K562 (cell line): ENCODE data around the gene HIF1AN. TPM values are rescaled to one million over a fixed set of nuclear protein-coding genes. Genes with fewer than 3 reads are reported as not detected.

Experiments
- ATF7 ChIP-seq: fragments of 450-650 bp; IDR thresholded peaks from 2 replicates; pipeline ENCODE4 v1.7.1; 2014; ENCODE audit warnings: mild to moderate bottlenecking, moderate library complexity
- E2F5 ChIP-seq: sonication (generic); formaldehyde crosslinking; IDR thresholded peaks from 2 replicates; pipeline ENCODE4 v1.8.0; 2022; ENCODE audit warnings: mild to moderate bottlenecking, missing genetic modification reagents
- EHMT2 ChIP-seq: fragments of 450-650 bp; IDR thresholded peaks from 2 replicates; pipeline ENCODE4 v1.6.1; 2018; ENCODE audit warnings: antibody characterized with exemption
- FOXO4 ChIP-seq: fragments of 450-650 bp; formaldehyde crosslinking; IDR thresholded peaks from 2 replicates; pipeline ENCODE4 v1.4.0; 2020; ENCODE audit warnings: mild to moderate bottlenecking, moderate library complexity
- HLTF ChIP-seq: fragments of 450-650 bp; IDR thresholded peaks from 2 replicates; pipeline ENCODE4 v1.6.1; 2016
- IFI16 ChIP-seq: fragments of 250-450 bp; sonication (Bioruptor Pico); IDR thresholded peaks from 2 replicates; pipeline ENCODE4 v2.1.2; 2022; ENCODE audit warnings: mild to moderate bottlenecking, inconsistent platforms
- LARP7 ChIP-seq: fragments of 450-650 bp; IDR thresholded peaks from 2 replicates; pipeline ENCODE4 v1.6.1; 2016
- LCOR ChIP-seq: sonication (generic); formaldehyde crosslinking; IDR thresholded peaks from 2 replicates; pipeline ENCODE4 v1.8.0; 2022; ENCODE audit warnings: mild to moderate bottlenecking, missing genetic modification reagents
- MAFF ChIP-seq: IDR thresholded peaks from 2 replicates; pipeline ENCODE4 v1.6.1; 2012; ENCODE audit warnings: low read length, improper control_type of control experiment
- PHTF2 ChIP-seq: fragments of 250-450 bp; sonication (Bioruptor Pico); IDR thresholded peaks from 2 replicates; pipeline ENCODE4 v1.5.0; 2021; ENCODE audit warnings: mild to moderate bottlenecking
- PURB ChIP-seq: sonication (generic); formaldehyde crosslinking; IDR thresholded peaks from 2 replicates; pipeline ENCODE4 v1.9.0; 2021; ENCODE audit warnings: low read depth, mild to moderate bottlenecking, missing genetic modification reagents
- RHOXF2B ChIP-seq: fragments of 250-450 bp; sonication (Bioruptor Pico); conservative IDR thresholded peaks from 2 replicates; pipeline ENCODE4 v1.5.1; 2021
- SRSF7 ChIP-seq: fragments of 200-400 bp; formaldehyde crosslinking; optimal IDR thresholded peaks from 2 replicates; pipeline ENCODE3; 2017; ENCODE audit warnings: mild to moderate bottlenecking, low read depth, low read length
- TCF7 ChIP-seq: sonication (generic); IDR thresholded peaks from 2 replicates; pipeline ENCODE4 v1.6.1; 2016; ENCODE audit warnings: antibody characterized with exemption, borderline replicate concordance
- THAP12 ChIP-seq: fragments of 250-450 bp; sonication (Bioruptor Pico); IDR thresholded peaks from 2 replicates; pipeline ENCODE4 v1.9.0; 2021; ENCODE audit warnings: mild to moderate bottlenecking, inconsistent platforms
- ZNF174 ChIP-seq: fragments of 250-450 bp; sonication (Bioruptor Pico); IDR thresholded peaks from 2 replicates; pipeline ENCODE4 v1.4.0; 2020; ENCODE audit warnings: mild to moderate bottlenecking
- ZNF280B ChIP-seq: fragments of 250-450 bp; sonication (Bioruptor Pico); IDR thresholded peaks from 2 replicates; pipeline ENCODE4 v1.5.1; 2021; ENCODE audit warnings: mild to moderate bottlenecking
- ZNF449 ChIP-seq: fragments of 250-450 bp; sonication (Bioruptor Pico); IDR thresholded peaks from 2 replicates; pipeline ENCODE4 v1.8.0; 2022; ENCODE audit warnings: moderate library complexity, mild to moderate bottlenecking, inconsistent platforms
- ZNF589 ChIP-seq: fragments of 200-800 bp; sonication (Bioruptor generic); IDR thresholded peaks from 2 replicates; pipeline ENCODE4 v1.6.1; 2016; ENCODE audit warnings: low read depth, missing genetic modification characterization, missing compliant biosample characterization
- polyA plus RNA-seq, 8 experiments: library from polyadenylated mRNA; depleted of rRNA in 4 of 8; stranded (reverse) in 5 of 8; unstranded in 3 of 8; fragments of >200 nt; fragmentation: Nextera tagmentation in 2 of 8; fragmentation: Illumina TruSeq in 1 of 8; extraction: Ambion mirVana in 2 of 8; extraction: Trizol in 1 of 8; gene quantifications; 2 replicates each; pipeline versions ENCODE4 v1.2.1 to v1.2.3, GENCODE V29; 2011 to 2014; ENCODE audit warnings: inconsistent platforms in 1 of 8, missing spikeins in 1 of 8
- total RNA-seq, 7 experiments: library from RNA; depleted of rRNA in 6 of 7; stranded (reverse); fragments of >200 nt in 6 of 7; fragmentation: Illumina TruSeq in 2 of 7; extraction: Trizol in 2 of 7; gene quantifications; 2 replicates each; pipeline versions ENCODE4 v1.2.1 to v1.2.3, GENCODE V29; 2011 to 2021; ENCODE audit warnings: low replicate concordance in 1 of 7

HIF1AN gene
- total and polyA plus RNA-seq, 9 of the 15 experiments (the other 6 are each of a cell fraction or from before 2014, with no cell fraction given): 1.2 to 16.8 (median 6.9) TPM

- TF ChIP-seq ZNF449 (no peak), ZNF174 (CRISPR knock-in tag) (no peak), SRSF7 (no peak), LARP7 (no peak), THAP12 (CRISPR knock-in tag) (peak; percentile 90), ATF7 (peak; percentile 67), RHOXF2B (no peak), E2F5 (no peak), EHMT2 (no peak), MAFF (no peak), TCF7 (no peak), ZNF280B (CRISPR knock-in tag) (no peak), PURB (CRISPR knock-in tag) (no peak), IFI16 (no peak), PHTF2 (CRISPR knock-in tag) (no peak), FOXO4 (no peak), ZNF589 (CRISPR knock-in tag) (no peak), HLTF (no peak), LCOR (CRISPR knock-in tag) (peak; percentile 81)
These were observed at the start of gene HIF1AN (continued) for GRCh38 chr10:100535715-100536353.
